Endothelial cell of umbilical vein (primary cell): Measurements from ENCODE around the gene PLRG1. TPM values are rescaled to one million over a fixed set of nuclear protein-coding genes. Genes with fewer than 3 reads are reported as not detected.

Experiments used
- BruUV-seq: library from RNA; stranded (reverse); fragments of 400-500 nt; replicated peaks from 2 replicates; lab custom pipeline; 2021; lab: Mats Ljungman, UMichigan
- CTCF ChIA-PET: fragments of 300-600, 350-600 bp; sonication (Branson Sonifier 250); formaldehyde crosslinking; loops from one replicate; lab custom pipeline; 2021; ENCODE audit warnings: antibody characterized with exemption, inconsistent platforms; lab: Charles Lee
- POLR2A ChIA-PET: fragments of 300-600, 350-600 bp; sonication (Branson Sonifier 250); formaldehyde crosslinking; loops from one replicate; lab custom pipeline; 2021; ENCODE audit warnings: antibody characterized with exemption, inconsistent platforms; lab: Charles Lee
- DNase-seq: peaks from one replicate; pipeline ENCODE4 v3.0.0-alpha.2; 2011; ENCODE audit warnings: low read depth, low spot score
- FAIRE-seq: peaks from 2 replicates; lab custom pipeline; 2011; peaks lifted over from hg19 to GRCh38; lab: Jason Lieb, UNC
- H2AFZ ChIP-seq: 2 replicates; pipeline ENCODE4 v1.6.0; 2012; ENCODE audit warnings: low read depth, low read length, control low read depth, inconsistent platforms
- H3K27ac ChIP-seq: 2 replicates; pipeline ENCODE4 v1.5.1; 2011; ENCODE audit warnings: low read depth, mild to moderate bottlenecking, control low read depth, low read length, moderate library complexity; ENCODE audit not compliant: insufficient read depth
- H3K27me3 ChIP-seq, 2 experiments: 2 replicates each; pipeline versions ENCODE4 v1.6.0 to v1.6.1; 2011; ENCODE audit warnings: low read length in 2 of 2, mixed read lengths in 1 of 2; ENCODE audit not compliant: control insufficient read depth in 2 of 2, insufficient read depth in 2 of 2
- H3K36me3 ChIP-seq, 2 experiments: 2 replicates in 1 of 2; 3 replicates in 1 of 2; pipeline ENCODE4 v1.5.1; 2011; ENCODE audit warnings: low read length in 2 of 2, mild to moderate bottlenecking in 1 of 2, moderate library complexity in 1 of 2; ENCODE audit not compliant: control insufficient read depth in 2 of 2, insufficient read depth in 2 of 2; ENCODE audit errors: extremely low read depth in 1 of 2
- H3K4me1 ChIP-seq: 3 replicates; pipeline ENCODE4 v1.5.1; 2011; ENCODE audit warnings: mild to moderate bottlenecking, low read length; ENCODE audit not compliant: control insufficient read depth, insufficient read depth; ENCODE audit errors: extremely low read depth
- H3K4me2 ChIP-seq: 2 replicates; pipeline ENCODE4 v1.6.1; 2011; ENCODE audit warnings: low read length, control low read depth, mixed read lengths; ENCODE audit not compliant: insufficient read depth
- H3K4me3 ChIP-seq, 3 experiments: fragments of 200-600 bp in 1 of 3; sonication (generic), shearing (Covaris generic) in 1 of 3; replicated peaks in 1 of 3; 2 replicates each; pipeline ENCODE4 v1.5.1; 2011 to 2016; ENCODE audit warnings: control low read depth in 3 of 3, low read length in 3 of 3, mild to moderate bottlenecking in 2 of 3, inconsistent platforms in 1 of 3, low read depth in 1 of 3, moderate library complexity in 1 of 3; ENCODE audit not compliant: insufficient read depth in 1 of 3
- H3K79me2 ChIP-seq: 2 replicates; pipeline ENCODE4 v1.6.0; 2012; ENCODE audit warnings: low read length, inconsistent platforms; ENCODE audit not compliant: control insufficient read depth, insufficient read depth
- H3K9ac ChIP-seq: replicated peaks from 2 replicates; pipeline ENCODE3; 2011; ENCODE audit warnings: low read length, control low read depth; ENCODE audit not compliant: insufficient read depth; ENCODE audit errors: extremely low read depth
- H3K9me1 ChIP-seq: replicated peaks from 3 replicates; pipeline ENCODE4 v1.6.0; 2011; ENCODE audit warnings: mild to moderate bottlenecking, low read length; ENCODE audit not compliant: control insufficient read depth, insufficient read depth; ENCODE audit errors: extremely low read depth
- H3K9me3 ChIP-seq: replicated peaks from 2 replicates; pipeline ENCODE4 v1.5.1; 2012; ENCODE audit warnings: low read length, inconsistent platforms; ENCODE audit not compliant: control insufficient read depth, insufficient read depth
- H4K20me1 ChIP-seq: replicated peaks from 2 replicates; pipeline ENCODE3; 2011; ENCODE audit warnings: mild to moderate bottlenecking, low read length; ENCODE audit not compliant: control insufficient read depth, insufficient read depth; ENCODE audit errors: extremely low read depth
- EZH2 ChIP-seq: IDR thresholded peaks from 2 replicates; pipeline ENCODE4 v1.6.1; 2012; ENCODE audit warnings: borderline replicate concordance, low read depth, mild to moderate bottlenecking, moderate library complexity, low read length, inconsistent platforms; ENCODE audit not compliant: severe bottlenecking
- FOS ChIP-seq: IDR thresholded peaks from 2 replicates; pipeline ENCODE4 v1.6.1; 2011; ENCODE audit warnings: mild to moderate bottlenecking, low read length, moderate library complexity, borderline replicate concordance; ENCODE audit not compliant: insufficient read depth
- GATA2 ChIP-seq: IDR thresholded peaks from 2 replicates; pipeline ENCODE4 v1.7.0; 2011; ENCODE audit warnings: low read depth, mild to moderate bottlenecking, moderate library complexity, mixed read lengths, low read length; ENCODE audit not compliant: insufficient read length, insufficient read depth
- JUN ChIP-seq: IDR thresholded peaks from 2 replicates; pipeline ENCODE4 v1.6.1; 2011; ENCODE audit warnings: borderline replicate concordance, low read depth; ENCODE audit not compliant: insufficient read length, insufficient read depth
- MYC ChIP-seq: IDR thresholded peaks from one replicate; pipeline ENCODE4 v1.6.1; 2011; ENCODE audit warnings: mild to moderate bottlenecking, low read depth, low read length
- POLR2A ChIP-seq: IDR thresholded peaks from 2 replicates; pipeline ENCODE4 v1.6.1; 2012; ENCODE audit warnings: low read depth, mild to moderate bottlenecking, control low read depth, low read length
- POLR2AphosphoS5 ChIP-seq: IDR thresholded peaks from 2 replicates; pipeline ENCODE4 v1.6.1; 2012; ENCODE audit warnings: low read depth, mild to moderate bottlenecking, control low read depth, low read length, moderate library complexity; ENCODE audit not compliant: insufficient read depth
- dilution Hi-C: fragments of 300-500 bp; cut with MboI; formaldehyde crosslinking; loops from one replicate; pipeline ENCODE4 v1.15.0; 2019; ENCODE audit warnings: low sequenced_read_pairs; ENCODE audit not compliant: extremely low pct_ligation_motif_present
- intact Hi-C: fragments of 100-400 bp; cut with micrococcal nuclease; formaldehyde crosslinking; loops from one replicate; pipeline ENCODE4 v1.10.0; 2022
- polyA plus RNA-seq, 4 experiments: library from polyadenylated mRNA; depleted of rRNA in 3 of 4; stranded (reverse) in 3 of 4; unstranded in 1 of 4; fragments of >200 nt; gene quantifications; 2 replicates each; pipeline versions ENCODE4 v1.2.1 to v1.2.3, GENCODE V29; 2011 to 2012; ENCODE audit warnings: missing spikeins in 1 of 4
- total RNA-seq: library from RNA; stranded (reverse); gene quantifications from 2 replicates; pipeline ENCODE4 v1.2.3, GENCODE V29; 2021
- TF ChIP-seq, protein P1 (sequence below), 2 donors: IDR thresholded peaks; 1 replicate in 1 of 2; 2 replicates in 1 of 2; pipeline ENCODE4 v1.5.1; 2011; ENCODE audit warnings: low read length in 2 of 2, mild to moderate bottlenecking in 2 of 2, moderate library complexity in 2 of 2, control low read depth in 1 of 2, inconsistent platforms in 1 of 2, low read depth in 1 of 2; ENCODE audit not compliant: insufficient read depth in 1 of 2; ENCODE audit errors: extremely low read depth in 1 of 2
- TF ChIP-seq, protein P2 (sequence below): IDR thresholded peaks from 2 replicates; pipeline ENCODE4 v1.6.1; 2011; ENCODE audit not compliant: insufficient read depth, insufficient read length

The PLRG1 gene
- total and polyA plus RNA-seq, 2 donors (not counting 3 experiments of a cell fraction or from before 2014, with no cell fraction given): 50.9 to 91.9 TPM

DNA sequence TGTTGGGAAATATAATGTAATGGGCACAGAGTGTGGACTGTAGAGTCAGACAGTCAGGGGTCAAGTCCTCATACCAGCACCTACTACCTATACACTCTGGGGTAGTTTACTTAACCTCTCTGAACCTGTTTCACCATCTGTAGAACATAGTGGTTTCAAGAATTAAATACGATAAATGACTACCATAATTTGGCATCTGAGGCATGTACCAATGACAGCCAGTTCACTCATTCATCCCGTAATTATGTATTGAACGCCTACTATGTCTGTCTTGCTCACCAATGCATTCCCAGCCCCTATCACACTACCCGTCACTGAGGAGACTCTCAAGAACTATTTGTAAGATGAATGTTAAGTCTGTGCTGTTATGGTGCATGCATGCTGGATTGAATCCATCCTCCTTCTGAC lies 10.6 kb upstream of the PLRG1 start:
- no peak overlapping the region for H3K4me3 ChIP-seq
- H4K20me1 ChIP-seq: no peaks in the 10 kb centered on the region
- TF ChIP-seq, protein P1, sequence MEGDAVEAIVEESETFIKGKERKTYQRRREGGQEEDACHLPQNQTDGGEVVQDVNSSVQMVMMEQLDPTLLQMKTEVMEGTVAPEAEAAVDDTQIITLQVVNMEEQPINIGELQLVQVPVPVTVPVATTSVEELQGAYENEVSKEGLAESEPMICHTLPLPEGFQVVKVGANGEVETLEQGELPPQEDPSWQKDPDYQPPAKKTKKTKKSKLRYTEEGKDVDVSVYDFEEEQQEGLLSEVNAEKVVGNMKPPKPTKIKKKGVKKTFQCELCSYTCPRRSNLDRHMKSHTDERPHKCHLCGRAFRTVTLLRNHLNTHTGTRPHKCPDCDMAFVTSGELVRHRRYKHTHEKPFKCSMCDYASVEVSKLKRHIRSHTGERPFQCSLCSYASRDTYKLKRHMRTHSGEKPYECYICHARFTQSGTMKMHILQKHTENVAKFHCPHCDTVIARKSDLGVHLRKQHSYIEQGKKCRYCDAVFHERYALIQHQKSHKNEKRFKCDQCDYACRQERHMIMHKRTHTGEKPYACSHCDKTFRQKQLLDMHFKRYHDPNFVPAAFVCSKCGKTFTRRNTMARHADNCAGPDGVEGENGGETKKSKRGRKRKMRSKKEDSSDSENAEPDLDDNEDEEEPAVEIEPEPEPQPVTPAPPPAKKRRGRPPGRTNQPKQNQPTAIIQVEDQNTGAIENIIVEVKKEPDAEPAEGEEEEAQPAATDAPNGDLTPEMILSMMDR (IDR thresholded peaks at IDR 0.05; ENCODE audit: extremely low read depth in 1 of 2, insufficient read depth in 1 of 2, low read depth in 1 of 2, low read length in 2 of 2): no peak
- TF ChIP-seq EZH2 (no peak), JUN (no peak), GATA2 (no peak), FOS (no peak), MYC (no peak), POLR2A (no peak), POLR2AphosphoS5 (no peak)
- TF ChIP-seq, protein P2, sequence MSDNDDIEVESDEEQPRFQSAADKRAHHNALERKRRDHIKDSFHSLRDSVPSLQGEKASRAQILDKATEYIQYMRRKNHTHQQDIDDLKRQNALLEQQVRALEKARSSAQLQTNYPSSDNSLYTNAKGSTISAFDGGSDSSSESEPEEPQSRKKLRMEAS: no peak
- intact Hi-C loops (no loop called here), dilution Hi-C loops (no loop called here)
- no peak for DNase-seq
- ChIA-PET POLR2A (no interaction called here), CTCF (interaction anchor here (1.5 to 6.0 kb wide), 2 partner anchors 9 to 58 kb away, joined by 5 to 112 read pairs; no protein-coding TSS in a partner anchor)
- no peaks in the 10 kb centered on the region for H3K79me2 ChIP-seq
- H3K4me2 ChIP-seq: no peak overlapping the region
- H3K4me1 ChIP-seq: no peaks in the 10 kb centered on the region
- H3K9me1 ChIP-seq: no peaks in the 10 kb centered on the region
- H3K36me3 ChIP-seq: no peaks in the 10 kb centered on the region
- H3K9ac ChIP-seq: no peak overlapping the region
- no peak overlapping the region for H3K27ac ChIP-seq
- peaks cover 0 to 10% of the 10 kb centered on the region in 2 experiments for H3K27me3 ChIP-seq
- no peaks in the 10 kb centered on the region for H3K9me3 ChIP-seq
- H2AFZ ChIP-seq: no peak overlapping the region
- no peak for FAIRE-seq
- BruUV-seq: no TSS peak
